HG03095 (cell line): ENCODE results near the gene ZNF319.

Experiments
- ATAC-seq: cut with Tn5 transposase; IDR thresholded peaks from one replicate; pipeline ENCODE4 v1.9.1; 2021; ENCODE audit warnings: moderate library complexity; ENCODE audit not compliant: unreplicated experiment

The ZNF319 gene

DNA sequence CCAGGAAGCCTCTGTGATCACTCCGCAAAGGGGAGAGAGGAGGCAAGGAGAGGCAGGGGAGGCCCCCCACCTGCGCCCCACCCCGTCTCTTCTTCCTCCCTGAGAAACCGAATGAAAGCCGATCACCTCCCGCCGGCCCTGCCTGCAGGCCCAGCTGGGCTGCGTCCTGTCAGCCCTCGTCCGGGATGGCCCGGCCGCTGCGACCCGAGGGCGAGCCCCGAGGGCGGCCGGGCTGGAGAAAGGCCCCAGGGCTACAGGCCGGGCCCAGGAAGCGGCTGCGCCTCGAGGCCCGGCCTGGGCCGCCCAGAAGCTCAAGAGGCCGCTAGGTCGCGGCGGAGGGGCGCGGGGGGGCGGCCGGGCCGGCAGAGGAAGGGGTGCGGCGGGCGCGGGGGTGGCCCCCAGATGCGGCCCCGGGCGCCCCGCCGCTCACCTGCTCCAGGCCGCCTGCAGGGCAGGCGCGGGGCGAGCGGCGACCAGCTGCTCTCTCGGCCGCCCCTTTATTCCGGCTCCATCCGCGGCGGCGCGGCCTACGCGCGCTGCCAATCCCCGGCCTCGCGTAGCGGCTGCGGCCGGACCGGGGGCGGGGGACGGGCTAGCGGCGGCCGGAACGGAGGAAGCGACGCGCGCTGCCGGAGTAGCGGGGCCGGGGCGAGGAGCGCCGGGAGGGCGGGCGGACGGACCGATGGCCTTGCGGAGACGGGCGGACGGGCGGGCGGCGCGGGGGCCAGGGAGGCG, at the start of gene ZNF319:
TSS of gene ZNF319 (minus strand) at position 702 of the 735 bp plus-strand sequence. CDS start 2,407 bp downstream, outside the sequence.
- peak; percentile 24 for ATAC-seq

DNA sequence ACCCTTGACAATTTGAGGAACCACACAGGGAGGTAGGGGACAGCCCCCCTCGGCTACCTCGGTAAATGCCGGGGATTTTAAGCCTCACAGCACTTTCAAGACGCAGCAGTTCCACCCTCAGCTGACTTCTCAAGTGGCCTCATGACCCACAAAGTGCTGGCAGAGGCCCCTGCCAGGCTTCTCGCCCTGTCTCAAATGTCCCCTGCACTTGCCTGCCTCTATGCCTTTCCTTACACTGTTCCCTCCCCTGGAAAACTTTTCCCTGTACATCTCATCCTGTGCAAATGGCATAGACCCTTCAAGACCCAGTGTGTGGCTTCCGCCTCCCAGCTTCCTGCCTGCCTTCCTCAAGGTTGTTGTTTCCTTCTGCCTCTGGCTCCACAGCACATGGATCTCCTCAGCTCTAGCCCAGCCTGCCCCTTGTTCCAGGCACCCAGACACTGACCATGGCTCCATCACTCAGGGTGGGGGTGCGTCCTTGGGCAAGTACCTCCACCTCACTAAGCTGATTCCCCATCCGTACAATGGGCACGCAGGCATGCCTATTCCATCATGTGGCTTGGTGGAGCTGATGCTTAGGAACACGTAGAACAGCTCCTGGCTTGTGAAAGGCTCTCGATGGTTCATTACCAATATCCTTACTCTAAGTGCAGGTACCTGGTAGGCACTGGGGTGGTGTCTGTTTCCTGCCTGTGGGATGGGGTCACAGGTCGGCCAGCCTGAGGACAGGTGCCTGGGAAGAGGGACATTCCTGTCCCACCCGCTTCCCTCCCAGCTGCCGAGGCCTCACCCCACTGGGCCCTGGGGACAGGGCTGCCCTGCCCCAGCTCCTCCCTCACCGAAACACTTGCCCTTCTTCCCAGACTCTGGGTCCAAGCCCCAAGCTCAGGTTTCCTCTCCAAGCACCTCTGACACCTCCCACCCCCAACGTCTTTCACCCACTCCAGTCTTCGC, 49.0 kb upstream of the ZNF319 start:
- no peak for ATAC-seq

DNA sequence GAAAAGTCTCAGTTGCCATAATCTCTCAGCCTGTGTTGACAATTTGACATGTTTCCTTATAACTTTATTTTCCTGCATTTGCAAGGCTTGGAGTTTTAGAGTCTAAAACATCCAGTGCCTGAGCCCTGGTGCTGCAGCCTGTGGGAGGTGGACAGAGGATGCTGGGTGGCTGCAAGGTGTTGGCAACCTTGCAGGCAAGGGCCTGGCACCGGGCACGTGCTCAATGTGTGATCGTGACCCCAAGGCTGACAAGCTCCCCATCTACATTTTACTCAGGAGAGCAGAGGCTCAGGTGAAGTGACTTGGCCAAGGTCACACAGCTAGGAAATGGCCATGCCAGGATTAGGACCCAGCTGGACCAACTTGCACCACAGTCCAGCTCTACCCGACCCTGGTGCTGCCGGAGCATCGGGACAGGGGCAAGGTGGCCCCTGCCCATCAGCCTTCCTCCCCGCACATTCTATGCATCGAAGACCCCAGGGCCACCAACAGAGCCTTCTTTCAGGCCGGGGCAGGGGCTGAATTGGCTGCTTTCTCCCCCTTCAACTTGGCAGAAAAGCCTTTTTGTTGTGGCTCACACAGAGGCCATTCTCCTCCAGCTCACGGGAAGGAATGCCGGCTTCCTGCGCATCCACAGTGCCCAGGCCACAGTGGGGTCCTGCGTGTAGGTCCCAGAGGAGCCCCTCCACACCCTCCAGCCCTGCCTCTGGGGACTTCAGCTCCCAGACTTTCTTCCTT, 48.2 kb upstream of the ZNF319 start:
- ATAC-seq, result no peak

DNA sequence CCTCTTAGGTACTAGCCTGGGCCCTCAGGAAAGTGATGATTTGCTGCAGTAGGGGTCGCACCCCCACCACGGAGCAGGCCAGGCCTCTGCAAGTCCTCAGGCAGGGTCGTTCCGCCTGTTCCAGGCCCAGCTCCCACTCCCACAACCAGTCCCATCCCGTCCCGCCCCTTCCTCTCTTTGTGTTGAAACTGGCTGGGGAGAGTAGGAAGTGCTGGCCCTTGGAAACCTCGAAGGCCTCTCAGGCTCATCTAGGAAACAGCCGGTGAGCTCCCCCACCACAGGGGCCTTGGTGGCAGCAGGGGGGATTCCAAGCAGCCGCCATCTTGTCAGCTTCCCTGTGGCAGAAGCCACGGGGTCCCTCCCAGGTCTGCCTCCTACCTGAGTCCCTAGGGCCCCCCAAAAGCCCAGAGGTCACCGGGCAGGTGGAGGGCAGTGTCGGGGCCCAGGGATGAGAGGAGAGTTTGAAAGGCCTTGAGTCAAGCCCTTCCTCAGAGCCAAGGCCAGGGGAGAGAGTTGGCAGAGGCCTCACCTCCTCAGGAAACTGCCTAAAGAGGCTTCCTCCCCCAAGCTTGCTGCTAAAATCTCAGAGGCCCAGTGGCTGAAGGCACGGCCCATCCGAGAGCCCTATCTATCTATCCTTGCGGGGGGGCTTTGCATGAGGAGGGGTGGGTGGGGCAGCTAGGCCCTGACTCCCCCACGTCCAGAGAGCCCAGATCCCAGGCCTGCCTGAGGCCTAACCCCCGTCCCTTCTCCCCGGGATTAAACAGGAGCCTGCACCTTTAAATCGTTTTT, 47.3 kb upstream of the ZNF319 start:
- no peak for ATAC-seq

DNA sequence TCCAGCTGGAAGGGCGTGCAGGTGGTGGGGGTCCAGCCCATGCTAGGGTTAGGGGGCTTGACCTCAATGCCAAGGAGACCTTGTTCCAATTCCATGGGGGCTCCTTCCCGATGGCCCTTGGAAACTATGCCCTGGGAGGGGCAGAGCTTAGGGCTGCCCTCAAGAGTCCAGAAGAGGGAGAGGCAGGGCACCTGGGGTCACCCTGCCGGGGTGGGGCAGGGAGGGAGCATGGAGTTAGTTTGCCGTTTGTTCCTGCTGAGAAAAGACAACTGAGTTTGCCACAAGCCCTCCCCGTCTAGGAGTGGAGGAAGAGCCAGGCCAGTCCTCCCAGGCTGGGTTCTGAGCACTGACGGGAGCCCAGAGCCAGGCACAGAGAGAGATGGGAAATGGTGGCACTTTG, 46.5 kb upstream of the ZNF319 start:
- ATAC-seq, result no peak

DNA sequence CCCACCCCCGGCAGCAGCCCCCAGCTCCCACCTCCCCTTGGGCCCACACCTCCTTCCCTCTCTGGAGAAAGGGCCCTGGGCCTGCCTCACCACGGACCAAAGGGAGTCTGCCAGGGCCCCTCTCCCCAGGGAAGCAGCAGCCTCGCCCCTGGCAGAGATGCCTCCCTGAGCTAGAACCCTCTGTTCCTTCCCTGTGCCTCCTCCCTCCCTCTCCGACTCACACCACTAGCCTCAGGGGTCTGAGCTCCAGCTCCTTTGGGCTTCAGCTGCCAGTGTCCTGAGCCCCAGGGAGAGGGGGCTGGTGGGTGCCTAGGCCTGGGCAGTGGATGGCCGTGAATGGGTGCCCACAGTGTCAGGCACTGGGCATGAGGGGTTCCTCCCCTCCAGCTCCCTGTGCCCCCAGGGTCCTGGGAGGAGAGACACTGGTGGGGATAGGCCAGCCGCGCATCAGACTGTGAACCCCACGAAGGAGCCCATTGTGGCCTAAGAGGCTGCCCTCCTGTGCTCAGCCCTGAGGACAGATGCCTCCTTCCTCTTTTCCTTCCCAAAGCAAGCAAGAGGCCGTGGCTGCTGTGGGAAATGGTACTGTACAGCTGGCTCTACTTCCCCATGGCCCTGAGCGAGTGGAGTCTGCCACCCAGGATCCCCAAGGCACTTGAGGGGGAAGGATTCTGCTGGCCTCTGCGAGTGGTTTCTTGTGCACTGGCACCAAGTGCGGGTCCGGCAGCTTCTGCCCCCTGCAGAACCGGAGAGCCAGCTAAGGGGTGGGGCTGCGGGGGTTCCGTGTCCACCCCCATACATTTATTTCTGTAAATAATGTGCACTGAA, 45.8 kb upstream of the ZNF319 start:
- ATAC-seq, result no peak

DNA sequence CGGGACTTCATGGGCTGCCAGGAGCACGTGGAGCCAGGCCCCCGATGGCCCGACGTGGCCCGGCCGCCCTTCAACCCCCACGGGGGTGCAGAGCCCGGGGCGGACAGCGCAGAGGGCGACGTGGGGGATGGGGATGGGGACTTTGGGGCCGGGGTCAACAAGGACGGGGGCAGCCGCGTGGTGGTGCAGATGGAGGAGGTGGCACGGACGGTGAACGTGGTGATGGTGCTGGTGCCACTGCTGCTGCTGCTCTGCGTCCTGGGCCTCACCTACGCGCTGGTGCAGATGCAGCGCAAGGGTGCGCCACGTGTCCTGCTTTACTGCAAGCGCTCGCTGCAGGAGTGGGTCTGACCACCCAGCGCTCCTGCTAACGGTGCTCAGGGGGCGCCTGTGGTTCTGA, 44.6 kb upstream of the ZNF319 start:
- ATAC-seq, result no peak

DNA sequence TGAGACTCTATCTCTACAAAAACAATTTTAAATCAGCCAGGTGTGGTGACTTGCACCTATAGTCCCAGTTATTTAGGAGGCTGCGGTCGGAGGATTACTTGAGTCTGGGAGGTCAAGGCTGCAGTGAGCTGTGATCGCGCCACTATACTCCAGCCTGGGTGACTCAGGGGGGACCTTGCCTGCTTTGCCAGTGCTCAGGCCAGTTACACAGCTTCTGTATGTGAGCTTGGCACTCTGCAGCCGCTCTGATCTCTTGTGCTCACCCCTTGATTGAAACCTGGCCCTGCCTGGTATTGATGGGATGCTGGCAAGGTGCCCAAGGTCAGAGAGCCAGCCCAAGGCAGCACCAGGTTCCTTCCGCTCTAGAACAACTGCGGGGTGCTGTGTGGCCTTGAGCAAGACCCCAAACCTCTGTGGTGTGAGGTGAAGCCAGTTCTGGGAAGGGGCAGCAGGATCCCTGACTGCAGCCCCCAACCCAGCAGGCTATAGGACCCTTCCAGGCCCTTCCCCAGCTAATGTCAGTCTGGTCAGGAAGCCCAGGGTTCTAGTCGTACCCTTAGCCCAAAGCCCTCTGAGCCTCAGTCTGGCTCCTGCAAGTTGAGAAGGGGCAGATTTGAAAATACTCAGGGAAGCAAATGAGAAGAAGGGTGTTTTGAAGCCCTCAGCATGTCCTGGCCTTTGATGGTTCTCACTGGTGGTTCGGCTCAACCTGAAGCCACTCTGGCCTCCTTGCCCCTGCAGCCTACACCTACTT, 44.0 kb upstream of the ZNF319 start:
- ATAC-seq, result no peak

DNA sequence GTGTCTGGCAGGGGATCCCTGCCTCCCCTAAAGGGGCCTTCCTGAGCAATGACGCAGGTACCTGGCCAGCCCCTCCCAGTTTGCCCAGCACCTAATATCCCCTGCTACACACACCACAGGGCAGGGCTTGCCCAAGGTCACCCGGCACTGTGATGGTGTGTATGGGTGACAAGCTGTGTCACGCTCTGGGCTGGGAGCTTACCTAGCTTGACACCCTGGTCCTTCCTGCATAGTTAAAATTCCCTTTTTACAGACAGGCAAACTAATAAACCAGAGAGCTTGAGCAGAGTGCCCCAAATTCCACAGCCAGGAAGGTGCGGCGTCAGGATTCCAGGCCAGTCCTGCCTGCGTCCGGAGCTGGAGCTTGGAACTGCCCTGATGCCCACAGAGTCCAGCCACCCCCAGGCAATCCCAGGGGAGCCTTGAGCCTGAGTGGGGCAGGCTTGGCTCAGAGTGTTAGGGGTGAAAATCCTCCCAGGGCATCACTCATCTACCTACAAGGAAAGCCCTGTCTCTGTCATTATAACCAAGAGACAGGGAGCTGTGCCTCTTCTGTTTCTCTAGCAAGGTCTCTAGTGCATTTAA, 43.2 kb upstream of the ZNF319 start:
- ATAC-seq, result no peak

DNA sequence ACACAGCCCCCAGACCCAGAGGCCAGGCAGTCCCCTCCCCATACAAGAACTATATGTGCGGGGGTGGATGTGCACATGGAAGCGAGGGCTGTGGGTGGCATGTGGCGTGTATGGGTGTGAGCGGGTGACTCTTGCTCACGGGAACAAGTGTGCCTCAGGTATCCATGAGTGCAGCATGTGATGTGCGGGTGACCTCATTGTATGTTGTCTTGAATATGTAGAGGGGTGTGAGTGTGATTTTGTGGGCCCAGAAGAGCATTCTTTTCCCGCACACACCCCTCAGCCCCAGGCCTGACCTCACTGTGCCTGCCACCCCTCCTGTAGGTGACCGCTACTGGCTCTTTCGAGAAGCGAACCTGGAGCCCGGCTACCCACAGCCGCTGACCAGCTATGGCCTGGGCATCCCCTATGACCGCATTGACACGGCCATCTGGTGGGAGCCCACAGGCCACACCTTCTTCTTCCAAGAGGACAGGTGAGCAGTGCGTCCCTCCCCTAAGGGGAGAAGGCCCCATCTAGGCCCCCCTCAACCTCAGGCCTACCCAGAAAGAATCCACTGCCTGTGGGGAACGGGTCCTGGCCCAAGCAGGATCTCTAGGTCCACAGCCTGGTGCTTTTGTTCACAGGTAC, 42.5 kb upstream of the ZNF319 start:
- ATAC-seq, result no peak

DNA sequence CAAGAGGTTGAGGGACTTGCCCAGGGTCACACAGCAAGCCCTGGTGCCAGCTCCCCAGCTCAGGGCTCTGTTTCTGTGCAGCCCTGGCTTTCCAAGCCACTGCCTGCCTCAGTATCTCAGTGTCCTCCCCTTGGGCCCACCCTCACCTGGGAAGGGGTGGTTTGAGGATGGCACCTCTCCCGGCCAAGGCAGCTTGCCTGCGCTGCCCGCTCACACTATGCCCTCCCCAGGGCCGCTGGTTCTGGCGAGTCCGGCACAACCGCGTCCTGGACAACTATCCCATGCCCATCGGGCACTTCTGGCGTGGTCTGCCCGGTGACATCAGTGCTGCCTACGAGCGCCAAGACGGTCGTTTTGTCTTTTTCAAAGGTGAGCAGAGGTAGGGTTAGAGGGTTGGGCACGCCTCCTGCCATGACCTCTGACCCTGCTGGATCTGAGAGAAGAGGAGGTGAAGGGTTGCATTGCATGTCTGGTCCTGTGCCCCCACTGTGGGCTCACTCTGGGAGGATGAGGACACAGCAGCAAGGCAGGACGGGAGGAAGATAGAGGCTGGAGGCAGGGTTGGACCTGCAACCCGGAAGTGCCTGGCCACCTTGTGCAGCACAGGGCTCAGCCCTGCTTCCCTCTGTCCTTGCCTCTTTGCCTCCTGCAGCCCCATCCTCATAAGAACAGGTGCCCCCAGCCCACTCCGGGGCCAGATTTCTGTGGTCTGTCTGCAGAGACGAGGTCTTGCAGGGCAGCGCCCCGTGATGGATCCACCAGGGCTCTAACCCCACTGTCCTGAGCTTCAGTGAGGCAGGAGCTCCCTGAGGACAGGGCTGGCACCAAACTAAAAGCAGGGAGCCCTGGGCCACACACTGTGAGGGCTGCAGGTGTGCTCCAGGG, 41.8 kb upstream of the ZNF319 start:
- ATAC-seq, result no peak

DNA sequence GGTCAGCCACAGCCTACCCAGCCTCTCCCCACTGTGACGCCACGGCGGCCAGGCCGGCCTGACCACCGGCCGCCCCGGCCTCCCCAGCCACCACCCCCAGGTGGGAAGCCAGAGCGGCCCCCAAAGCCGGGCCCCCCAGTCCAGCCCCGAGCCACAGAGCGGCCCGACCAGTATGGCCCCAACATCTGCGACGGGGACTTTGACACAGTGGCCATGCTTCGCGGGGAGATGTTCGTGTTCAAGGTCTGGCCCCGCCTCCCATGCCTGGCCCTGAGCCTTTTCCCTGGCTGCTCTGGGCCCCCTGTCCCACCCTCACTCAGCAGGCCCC, 41.1 kb upstream of the ZNF319 start:
- no peak for ATAC-seq

DNA sequence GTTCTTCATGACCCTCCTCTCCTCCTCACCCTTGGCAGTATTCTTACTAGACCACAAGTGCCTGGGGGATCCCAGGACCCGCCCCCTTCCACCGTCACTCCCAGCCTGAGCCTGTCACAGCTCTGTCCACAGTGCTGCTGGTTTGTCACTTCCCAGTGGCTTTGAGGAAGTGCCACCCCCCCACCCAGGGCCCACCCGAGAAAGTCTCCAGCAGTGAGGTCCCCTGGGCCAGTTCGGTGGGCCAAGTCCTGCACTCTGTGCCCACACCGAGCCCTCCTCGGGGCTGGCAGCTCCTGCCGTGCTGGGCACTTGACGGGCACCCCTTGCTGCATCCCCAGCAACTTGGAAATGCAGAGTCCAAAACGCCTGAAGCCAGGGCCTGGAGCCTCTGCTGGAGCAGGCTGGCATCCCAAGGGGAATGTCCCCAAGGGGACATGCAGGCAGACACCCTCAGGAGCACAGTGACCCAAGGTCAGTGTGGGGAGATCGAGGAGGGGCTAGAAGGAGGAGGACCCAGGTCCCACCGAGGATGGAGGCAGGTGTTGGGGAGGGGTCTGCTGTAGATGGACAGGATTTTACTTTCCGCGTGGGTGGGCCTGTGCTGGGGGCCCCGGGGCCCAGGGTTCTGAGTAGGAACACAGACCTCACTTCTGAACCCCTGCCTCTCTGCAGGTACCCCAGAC, 40.6 kb upstream of the ZNF319 start:
- no peak for ATAC-seq

DNA sequence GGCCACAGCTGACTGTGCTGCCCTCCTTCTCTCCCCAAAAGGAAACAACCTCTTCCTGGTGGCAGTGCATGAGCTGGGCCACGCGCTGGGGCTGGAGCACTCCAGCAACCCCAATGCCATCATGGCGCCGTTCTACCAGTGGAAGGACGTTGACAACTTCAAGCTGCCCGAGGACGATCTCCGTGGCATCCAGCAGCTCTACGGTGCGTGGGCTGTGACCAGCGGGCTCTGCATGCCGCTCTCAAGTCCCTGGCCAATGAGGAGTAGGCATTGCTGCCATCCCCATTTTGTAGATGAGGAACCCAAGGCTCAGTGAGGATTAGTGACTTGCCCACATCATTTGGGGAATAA, 40.0 kb upstream of the ZNF319 start:
- no peak for ATAC-seq

DNA sequence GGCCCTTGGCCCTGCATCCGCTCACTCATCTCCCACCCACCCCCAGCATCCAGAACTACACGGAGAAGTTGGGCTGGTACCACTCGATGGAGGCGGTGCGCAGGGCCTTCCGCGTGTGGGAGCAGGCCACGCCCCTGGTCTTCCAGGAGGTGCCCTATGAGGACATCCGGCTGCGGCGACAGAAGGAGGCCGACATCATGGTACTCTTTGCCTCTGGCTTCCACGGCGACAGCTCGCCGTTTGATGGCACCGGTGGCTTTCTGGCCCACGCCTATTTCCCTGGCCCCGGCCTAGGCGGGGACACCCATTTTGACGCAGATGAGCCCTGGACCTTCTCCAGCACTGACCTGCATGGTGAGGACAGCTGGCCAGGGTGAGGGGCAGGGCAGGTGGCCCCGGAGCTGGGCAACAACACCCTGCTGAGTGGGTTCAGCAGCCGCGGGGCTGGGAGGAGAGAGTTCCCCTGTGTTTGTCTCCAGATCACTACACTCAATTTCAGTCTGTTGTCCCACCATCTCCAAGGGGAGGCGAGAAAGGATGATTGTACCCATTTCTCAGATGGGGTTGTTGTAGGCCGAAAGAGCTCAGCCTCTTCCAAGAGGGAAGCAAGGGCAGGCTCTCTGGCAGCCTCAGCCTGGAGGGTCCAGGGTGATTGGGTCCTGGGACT, 39.5 kb upstream of the ZNF319 start:
- ATAC-seq, result no peak

DNA sequence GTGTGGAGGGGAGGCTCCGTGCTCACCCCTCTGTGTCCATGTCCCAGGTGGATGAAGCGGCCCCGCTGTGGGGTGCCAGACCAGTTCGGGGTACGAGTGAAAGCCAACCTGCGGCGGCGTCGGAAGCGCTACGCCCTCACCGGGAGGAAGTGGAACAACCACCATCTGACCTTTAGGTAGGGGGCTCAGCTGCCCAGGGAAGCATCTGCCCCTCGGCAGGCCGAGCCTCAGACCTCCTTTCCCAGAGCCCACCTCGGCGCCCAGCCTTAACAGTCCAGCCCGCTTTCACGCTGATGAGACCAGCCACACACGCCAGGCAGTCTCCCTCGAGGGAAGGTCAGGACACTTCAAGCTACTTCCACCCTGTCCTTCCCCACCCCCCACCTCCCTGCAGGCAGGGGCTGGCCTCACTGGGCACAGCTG, 37.8 kb upstream of the ZNF319 start:
- no peak for ATAC-seq
